Trophoblast cell (in vitro differentiated cells and primary cell): ENCODE measurements around the gene MGA.

Source experiments
- DNase-seq, 2 donors: peaks; one replicate each; pipeline ENCODE4 v3.0.0-alpha.2; 2016
- H2AFZ ChIP-seq: 2 replicates; pipeline ENCODE4 v1.6.1; 2013; ENCODE audit warnings: low read length, moderate library complexity, mild to moderate bottlenecking; ENCODE audit not compliant: insufficient read depth, poor library complexity
- H2AK5ac ChIP-seq: 2 replicates; pipeline ENCODE4 v1.6.1; 2013; ENCODE audit warnings: mild to moderate bottlenecking, low read length
- H2BK120ac ChIP-seq: 2 replicates; pipeline ENCODE4 v1.6.1; 2013; ENCODE audit warnings: low read length, mild to moderate bottlenecking, moderate library complexity; ENCODE audit not compliant: insufficient read depth, poor library complexity
- H2BK12ac ChIP-seq: 2 replicates; pipeline ENCODE4 v1.6.1; 2013; ENCODE audit warnings: mild to moderate bottlenecking, low read length, moderate library complexity
- H2BK5ac ChIP-seq: 2 replicates; pipeline ENCODE4 v1.6.1; 2013; ENCODE audit warnings: low read length, low read depth, moderate library complexity, mild to moderate bottlenecking; ENCODE audit not compliant: poor library complexity
- H3K14ac ChIP-seq: 2 replicates; pipeline ENCODE4 v1.6.1; 2013; ENCODE audit warnings: mild to moderate bottlenecking, low read length
- H3K18ac ChIP-seq: 2 replicates; pipeline ENCODE4 v1.6.1; 2013; ENCODE audit warnings: mild to moderate bottlenecking, low read length
- H3K23ac ChIP-seq: 2 replicates; pipeline ENCODE4 v1.6.1; 2013; ENCODE audit warnings: low read length
- H3K27ac ChIP-seq: 2 replicates; pipeline ENCODE4 v1.5.1; 2013; ENCODE audit warnings: low read depth, mild to moderate bottlenecking, inconsistent platforms, low read length, moderate library complexity
- H3K27me3 ChIP-seq: 2 replicates; pipeline ENCODE4 v1.6.1; 2013; ENCODE audit warnings: inconsistent platforms, mild to moderate bottlenecking, low read length, moderate library complexity; ENCODE audit not compliant: insufficient read depth
- H3K36me3 ChIP-seq, 2 experiments: 1 replicate in 1 of 2; 2 replicates in 1 of 2; pipeline ENCODE4 v1.6.1; 2013; ENCODE audit warnings: low read length in 2 of 2, mild to moderate bottlenecking in 2 of 2, moderate library complexity in 1 of 2; ENCODE audit not compliant: insufficient read depth in 2 of 2, control insufficient read depth in 1 of 2
- H3K4ac ChIP-seq: 2 replicates; pipeline ENCODE4 v1.6.1; 2013; ENCODE audit warnings: low read depth, mild to moderate bottlenecking, low read length, moderate library complexity
- H3K4me1 ChIP-seq, 2 experiments: 1 replicate in 1 of 2; 2 replicates in 1 of 2; pipeline ENCODE4 v1.6.1; 2013; ENCODE audit warnings: low read length in 2 of 2, mild to moderate bottlenecking in 2 of 2, moderate library complexity in 1 of 2; ENCODE audit not compliant: insufficient read depth in 2 of 2, control insufficient read depth in 1 of 2
- H3K4me2 ChIP-seq: 2 replicates; pipeline ENCODE4 v1.6.1; 2013; ENCODE audit warnings: inconsistent platforms, mild to moderate bottlenecking, low read length, moderate library complexity
- H3K4me3 ChIP-seq: 2 replicates; pipeline ENCODE4 v1.5.1; 2013; ENCODE audit warnings: mild to moderate bottlenecking, low read depth, low read length, inconsistent platforms
- H3K79me1 ChIP-seq: one replicate; pipeline ENCODE4 v1.6.1; 2013; ENCODE audit warnings: low read length
- H3K79me2 ChIP-seq: 2 replicates; pipeline ENCODE4 v1.6.1; 2013; ENCODE audit warnings: low read length, mild to moderate bottlenecking; ENCODE audit not compliant: control insufficient read depth, insufficient read depth, poor library complexity
- H3K9ac ChIP-seq: 2 replicates; pipeline ENCODE4 v1.6.1; 2013; ENCODE audit warnings: mild to moderate bottlenecking, low read length
- H3K9me3 ChIP-seq: 2 replicates; pipeline ENCODE4 v1.6.1; 2013; ENCODE audit warnings: low read depth, mild to moderate bottlenecking, control low read depth, inconsistent platforms, low read length; ENCODE audit not compliant: insufficient read depth
- H4K12ac ChIP-seq: 2 replicates; pipeline ENCODE4 v1.6.1; 2013; ENCODE audit warnings: low read depth, mild to moderate bottlenecking, low read length, moderate library complexity
- H4K8ac ChIP-seq: 2 replicates; pipeline ENCODE4 v1.6.1; 2013; ENCODE audit warnings: low read depth, mild to moderate bottlenecking, low read length, moderate library complexity
- H4K91ac ChIP-seq: one replicate; pipeline ENCODE4 v1.6.1; 2013; ENCODE audit warnings: low read depth, mild to moderate bottlenecking, low read length, moderate library complexity
- whole genome bisulfite sequencing: extraction: QIAGEN DNeasy Blood & Tissue Kit; methylation state at CpG from one replicate; pipeline ENCODE4 v1.1.7; 2013; ENCODE audit warnings: missing lambda C conversion rate; ENCODE audit not compliant: insufficient read length, insufficient coverage; ENCODE audit errors: extremely low coverage; 5-methylcytosine and 5-hydroxymethylcytosine counted together

MGA gene

DNA sequence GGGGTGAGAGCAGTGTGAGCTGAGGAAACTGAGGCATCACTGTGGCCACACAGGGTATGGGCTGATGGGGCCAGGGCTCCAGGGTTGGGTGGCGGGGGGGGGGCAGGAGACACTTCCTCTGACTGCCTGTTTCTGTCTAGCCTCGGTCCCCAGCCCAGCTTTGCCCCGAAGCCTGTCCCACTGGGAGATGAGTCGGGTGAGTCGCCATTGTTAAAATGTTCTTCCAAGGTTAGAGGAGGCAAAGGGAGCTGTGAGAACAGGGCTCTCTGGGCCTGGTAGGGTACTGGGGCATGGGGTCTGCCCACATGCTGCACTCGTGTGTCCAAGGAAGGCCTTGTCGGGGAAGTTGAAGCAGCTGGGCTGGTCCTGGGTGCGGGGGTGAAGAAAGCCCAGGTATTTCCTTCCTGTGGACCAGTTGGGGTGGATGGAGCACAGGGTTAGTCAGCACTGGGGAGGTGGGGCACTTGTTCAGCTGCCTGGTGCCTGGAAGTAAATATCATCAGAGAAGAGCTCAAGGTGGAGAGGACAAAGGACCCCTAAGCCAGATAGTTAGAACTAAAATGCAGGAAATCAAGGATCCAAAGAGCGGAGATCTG lies 159.3 kb downstream of the MGA start:
- no peak for DNase-seq
- WGBS = no CpG with 5 or more reads among the region's 9 CpGs
- H2BK120ac ChIP-seq = no peak overlapping the region
- H2BK5ac ChIP-seq = no peak overlapping the region
- no peak overlapping the region for H4K91ac ChIP-seq
- H3K9me3 ChIP-seq = no peaks in the 10 kb centered on the region
- H4K12ac ChIP-seq = no peak overlapping the region
- H3K27ac ChIP-seq = no peak overlapping the region
- no peak overlapping the region for H3K18ac ChIP-seq
- H3K23ac ChIP-seq = no peak overlapping the region
- H3K14ac ChIP-seq = no peak overlapping the region
- no peaks in the 10 kb centered on the region for H3K79me2 ChIP-seq
- no peak overlapping the region for H3K9ac ChIP-seq
- no peaks in the 10 kb centered on the region for H3K27me3 ChIP-seq
- no peak overlapping the region for H2BK12ac ChIP-seq
- no peaks in the 10 kb centered on the region for H3K79me1 ChIP-seq
- H3K4me3 ChIP-seq = no peak overlapping the region
- no peak overlapping the region for H3K4ac ChIP-seq
- no peak overlapping the region for H4K8ac ChIP-seq
- H2AFZ ChIP-seq = no peak overlapping the region
- no peaks in the 10 kb centered on the region for H3K4me1 ChIP-seq
- peaks cover 85 to 87% of the 10 kb centered on the region in 2 experiments for H3K36me3 ChIP-seq
- H2AK5ac ChIP-seq = no peak overlapping the region
- H3K4me2 ChIP-seq = no peak overlapping the region

GRCh38 chr15:41820791-41821423 lies 160.7 kb downstream of the MGA start:
- Histone ChIP-seq H3K9ac (no peak overlapping the region), H4K91ac (no peak overlapping the region), H3K14ac (no peak overlapping the region), H2AK5ac (no peak overlapping the region), H4K8ac (no peak overlapping the region), H2AFZ (no peak overlapping the region), H3K27ac (no peak overlapping the region), H3K4me1 (no peaks in the 10 kb centered on the region), H3K23ac (no peak overlapping the region), H4K12ac (no peak overlapping the region), H3K4me3 (no peak overlapping the region), H3K36me3 (peaks cover 86 to 87% of the 10 kb centered on the region in 2 experiments), H3K79me1 (no peaks in the 10 kb centered on the region), H2BK120ac (no peak overlapping the region), H3K9me3 (no peaks in the 10 kb centered on the region), H3K4me2 (no peak overlapping the region), H3K4ac (no peak overlapping the region), H3K27me3 (no peaks in the 10 kb centered on the region), H3K18ac (no peak overlapping the region), H3K79me2 (no peaks in the 10 kb centered on the region), H2BK5ac (no peak overlapping the region), H2BK12ac (no peak overlapping the region)
- DNase-seq = no peak
- WGBS = no CpG with 5 or more reads among the region's 6 CpGs

DNA sequence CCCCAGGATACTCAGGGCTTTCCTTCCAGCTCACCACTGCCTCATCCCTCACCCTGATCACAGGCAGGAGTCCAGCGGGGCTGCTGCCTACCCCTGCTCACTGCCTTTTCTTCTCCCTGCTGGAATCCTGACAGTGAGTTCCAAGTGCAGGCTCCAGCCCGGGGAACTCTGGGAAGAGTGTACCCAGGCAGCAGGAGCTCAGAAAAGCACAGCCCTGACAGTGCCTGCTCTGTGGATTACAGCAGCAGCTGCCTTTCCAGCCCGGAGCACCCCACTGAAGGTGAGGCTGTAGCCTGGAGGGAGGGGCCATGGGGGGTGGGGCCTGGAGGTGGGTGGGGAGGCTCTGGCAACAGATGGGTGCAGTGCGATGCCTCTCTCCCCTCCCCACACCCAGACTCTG lies 161.6 kb downstream of the MGA start:
- Histone ChIP-seq H3K9ac (no peak overlapping the region), H3K36me3 (peaks cover 84 to 85% of the 10 kb centered on the region in 2 experiments), H2BK120ac (no peak overlapping the region), H3K14ac (no peak overlapping the region), H4K8ac (no peak overlapping the region), H2BK5ac (no peak overlapping the region), H3K4ac (no peak overlapping the region), H3K9me3 (no peaks in the 10 kb centered on the region), H3K4me1 (no peaks in the 10 kb centered on the region), H2BK12ac (no peak overlapping the region), H3K18ac (no peak overlapping the region), H2AK5ac (no peak overlapping the region), H2AFZ (no peak overlapping the region), H3K4me3 (no peak overlapping the region), H3K79me1 (no peaks in the 10 kb centered on the region), H3K79me2 (no peaks in the 10 kb centered on the region), H3K27me3 (no peaks in the 10 kb centered on the region), H4K91ac (no peak overlapping the region), H3K27ac (no peak overlapping the region), H3K23ac (no peak overlapping the region), H3K4me2 (no peak overlapping the region), H4K12ac (no peak overlapping the region)
- WGBS = no CpG with 5 or more reads among the region's 4 CpGs
- no peak for DNase-seq

DNA sequence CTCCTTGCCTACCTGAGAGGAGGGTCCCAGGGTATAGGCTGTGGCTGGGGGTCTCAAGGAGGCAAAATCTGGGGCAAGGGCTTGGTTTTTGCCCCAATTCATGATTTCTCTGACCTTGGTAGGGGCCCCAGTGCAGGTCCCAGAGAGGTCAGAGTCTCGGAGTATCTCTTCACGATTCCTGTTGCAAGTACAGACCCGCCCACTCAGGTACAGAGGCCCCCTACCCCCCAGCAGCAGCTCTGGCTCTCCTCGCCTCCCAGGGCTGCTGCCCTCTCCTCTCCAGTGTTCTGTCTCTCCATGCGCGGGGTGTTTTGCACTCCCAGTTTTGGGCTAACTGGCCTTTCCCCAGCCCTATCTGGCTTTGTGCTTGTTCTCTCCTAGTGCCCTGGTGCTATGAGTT lies 162.3 kb downstream of the MGA start:
- H2BK12ac ChIP-seq = no peak overlapping the region
- peaks cover 2% of the 10 kb centered on the region for H3K79me1 ChIP-seq
- H3K4me3 ChIP-seq = no peak overlapping the region
- H3K4me2 ChIP-seq = no peak overlapping the region
- H3K27me3 ChIP-seq = no peaks in the 10 kb centered on the region
- no CpG with 5 or more reads among the region's 6 CpGs for WGBS
- H3K4ac ChIP-seq = no peak overlapping the region
- peaks cover 0 to 3% of the 10 kb centered on the region in 2 experiments for H3K4me1 ChIP-seq
- H3K23ac ChIP-seq = no peak overlapping the region
- no peak overlapping the region for H4K8ac ChIP-seq
- no peak overlapping the region for H2BK120ac ChIP-seq
- H2AK5ac ChIP-seq = no peak overlapping the region
- H3K14ac ChIP-seq = no peak overlapping the region
- peaks cover 78 to 79% of the 10 kb centered on the region in 2 experiments for H3K36me3 ChIP-seq
- H3K27ac ChIP-seq = no peak overlapping the region
- no peak overlapping the region for H3K18ac ChIP-seq
- no peak for DNase-seq
- H2BK5ac ChIP-seq = no peak overlapping the region
- no peak overlapping the region for H4K91ac ChIP-seq
- H3K9me3 ChIP-seq = no peaks in the 10 kb centered on the region
- H3K79me2 ChIP-seq = no peaks in the 10 kb centered on the region
- no peak overlapping the region for H3K9ac ChIP-seq
- no peak overlapping the region for H4K12ac ChIP-seq
- no peak overlapping the region for H2AFZ ChIP-seq
